HCEC 1CT (cell line): ENCODE measurements around the gene TMEM63B.
"Not testable (repeated sequence)": the region's sequence is repeated elsewhere in the genome, so short reads cannot be mapped to it uniquely, and the experiment has no call there.

Experiments used
- DNase-seq: peaks from one replicate; pipeline ENCODE4 v3.0.0-alpha.2; 2017

TMEM63B gene

DNA sequence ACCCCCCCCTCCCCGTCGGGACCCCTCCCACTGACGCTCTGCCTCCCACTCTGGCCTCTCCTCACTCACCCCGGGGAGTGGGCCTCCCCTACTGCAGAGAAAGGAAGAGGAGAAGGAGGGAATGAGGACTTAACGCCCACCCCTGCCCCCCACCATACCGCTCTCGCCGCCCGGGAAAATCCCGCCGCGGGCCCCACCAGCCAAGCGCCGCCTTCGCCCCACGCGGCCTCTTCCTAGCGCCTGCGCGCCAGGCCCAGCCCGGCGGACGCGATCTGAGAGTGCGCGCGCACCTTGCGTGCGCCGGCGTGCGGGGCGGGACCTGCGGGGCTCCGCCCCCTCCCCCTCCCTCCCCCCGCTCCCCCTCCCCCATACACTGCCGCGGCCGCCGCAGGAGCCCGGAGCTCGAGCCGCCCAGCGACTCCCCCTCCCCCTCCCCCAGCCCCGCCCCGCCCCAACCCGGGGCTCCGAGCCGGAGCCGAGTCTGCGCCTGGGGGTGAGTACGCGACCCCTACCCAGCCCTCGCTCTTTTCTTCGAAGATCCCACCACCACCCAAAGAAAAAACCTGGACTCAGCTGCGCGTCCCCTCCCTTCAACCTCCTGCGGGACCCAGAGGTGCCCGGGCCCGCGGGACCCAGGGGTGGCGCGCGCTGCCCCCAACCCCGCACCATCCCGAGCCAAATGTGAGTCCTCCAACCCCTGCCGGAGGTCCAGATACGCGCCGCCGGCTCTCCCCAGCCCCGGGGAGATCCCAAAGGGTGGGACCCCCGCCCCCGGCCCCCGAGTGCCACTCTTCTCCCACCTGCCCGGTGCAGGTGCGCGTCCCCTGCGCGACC is at the start of gene TMEM63B, which contains the start of gene MRPL14:
TMEM63B (plus strand) TSS at position 369 of the 834 bp plus-strand sequence. CDS start 7,031 bp downstream, outside the sequence.
MRPL14 (minus strand) TSS at position 267 of the 834 bp plus-strand sequence. CDS start 10,841 bp downstream, outside the sequence.
- peak; percentile 87 for DNase-seq

DNA sequence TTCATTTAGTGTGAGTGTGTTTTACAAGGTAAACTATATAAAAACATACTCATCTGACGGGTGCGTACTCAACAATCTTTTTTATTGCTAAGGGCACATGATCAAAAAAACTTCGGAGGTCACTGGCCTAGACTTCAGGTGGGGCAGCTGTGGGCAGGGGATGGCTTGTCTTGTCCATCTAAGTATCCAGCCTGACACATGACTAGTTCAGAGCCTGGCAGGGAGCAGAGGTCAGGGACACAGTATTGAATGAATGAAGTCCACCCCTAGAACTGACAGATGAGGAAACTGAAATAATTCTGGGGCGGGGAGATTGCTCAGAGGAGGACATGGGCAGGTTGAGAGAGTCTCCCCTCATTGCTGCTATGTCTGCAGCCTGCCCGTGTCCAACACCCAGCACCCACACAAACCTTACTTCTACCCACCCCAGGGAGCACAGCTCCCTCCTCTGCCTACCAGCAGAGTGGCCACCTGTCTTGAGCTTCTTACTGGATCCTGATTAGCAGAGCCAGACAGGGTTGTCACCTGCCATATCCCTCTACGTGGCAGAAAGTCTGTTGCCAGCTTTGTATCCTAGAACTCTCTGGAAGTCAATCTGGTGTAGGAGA is 49.0 kb upstream of the TMEM63B start:
- DNase-seq = no peak

DNA sequence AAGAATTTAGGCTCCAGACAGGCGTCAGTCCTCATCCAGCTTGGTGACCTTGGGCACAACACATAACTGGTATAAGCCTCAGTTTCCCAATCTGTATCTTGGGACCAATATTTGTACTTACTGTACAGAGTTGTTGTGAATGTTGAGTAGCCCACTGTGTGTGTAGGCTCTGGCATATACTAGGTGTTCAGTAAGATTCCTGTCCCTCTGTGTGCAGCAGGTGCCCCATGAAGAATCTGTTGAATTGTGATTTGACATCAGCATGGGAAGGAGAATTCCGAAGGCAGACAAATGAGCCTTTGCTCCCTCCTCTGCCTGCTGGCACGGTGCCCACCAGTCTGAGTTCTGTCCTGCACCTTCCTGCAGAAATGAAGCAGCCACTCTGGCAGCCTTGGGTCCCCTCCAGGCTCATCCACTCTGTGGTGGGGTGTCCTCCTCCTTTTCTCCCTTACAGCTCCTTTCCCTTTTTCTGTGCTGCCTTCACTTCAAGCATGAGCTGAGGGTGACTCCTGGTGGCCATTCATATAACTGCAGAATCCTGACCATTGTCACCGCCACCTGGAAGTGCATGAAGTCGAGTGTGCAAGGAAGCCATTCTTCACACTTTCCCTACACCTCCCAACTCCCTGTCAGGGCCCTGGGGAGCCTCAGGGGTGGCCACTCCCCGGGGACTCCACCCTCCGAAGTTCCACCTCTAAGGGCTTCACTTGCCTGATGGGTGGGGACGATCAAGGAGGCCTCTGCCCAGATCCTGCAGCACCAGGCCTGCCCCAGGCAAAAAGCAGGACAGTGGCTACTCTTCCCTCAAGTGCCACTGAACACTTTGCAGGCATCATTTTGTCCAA is 48.3 kb upstream of the TMEM63B start:
- peak; percentile 55 for DNase-seq

GRCh38 chr6:44079672-44080071 is 47.7 kb upstream of the TMEM63B start:
- DNase-seq = no peak

DNA sequence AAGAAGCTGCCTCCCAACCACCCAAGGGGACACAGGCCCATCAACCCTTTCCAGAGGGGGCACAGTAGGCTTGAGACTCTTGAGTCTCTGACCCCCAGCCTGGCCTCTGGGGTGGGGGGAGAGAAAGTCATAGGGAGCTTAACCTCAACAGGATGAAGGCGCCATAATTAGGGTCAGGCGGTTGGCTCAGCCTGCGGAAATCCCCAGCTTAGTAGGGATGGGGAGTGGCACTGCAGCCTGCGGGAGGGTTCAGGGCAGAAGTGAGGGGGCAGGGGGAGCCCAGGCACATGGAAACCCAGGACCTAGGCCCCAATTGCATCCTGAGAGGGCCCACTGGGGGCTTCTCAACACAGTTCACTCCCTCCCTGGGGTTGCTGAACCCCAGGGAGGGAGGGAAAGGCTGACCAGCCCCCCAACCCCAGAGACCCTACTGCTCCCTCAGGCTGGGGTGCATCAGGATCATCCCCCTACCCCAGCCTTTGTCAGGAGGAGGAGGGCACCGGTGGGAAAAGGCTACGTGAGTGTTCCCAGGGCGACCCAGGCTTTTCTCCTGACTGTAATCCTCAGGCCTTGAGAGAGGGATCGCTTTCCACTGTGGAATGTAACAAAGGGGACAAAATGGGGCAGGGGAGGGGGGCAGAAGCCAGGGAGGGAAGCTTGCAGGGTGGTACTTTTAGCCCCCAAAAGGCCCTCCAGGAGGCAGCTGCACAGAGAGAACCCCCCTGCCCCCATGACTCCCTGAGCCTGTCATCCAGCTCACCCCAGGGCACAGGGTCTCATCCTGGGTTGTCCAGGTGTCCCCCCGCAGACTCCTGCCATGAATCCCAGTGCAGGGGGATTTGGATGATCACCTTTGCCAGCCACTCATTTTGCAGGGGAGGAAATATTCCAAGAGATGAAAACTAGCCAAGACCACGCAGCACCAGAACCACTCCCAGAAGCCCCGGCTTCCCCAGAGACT is 46.5 kb upstream of the TMEM63B start:
- no peak for DNase-seq

DNA sequence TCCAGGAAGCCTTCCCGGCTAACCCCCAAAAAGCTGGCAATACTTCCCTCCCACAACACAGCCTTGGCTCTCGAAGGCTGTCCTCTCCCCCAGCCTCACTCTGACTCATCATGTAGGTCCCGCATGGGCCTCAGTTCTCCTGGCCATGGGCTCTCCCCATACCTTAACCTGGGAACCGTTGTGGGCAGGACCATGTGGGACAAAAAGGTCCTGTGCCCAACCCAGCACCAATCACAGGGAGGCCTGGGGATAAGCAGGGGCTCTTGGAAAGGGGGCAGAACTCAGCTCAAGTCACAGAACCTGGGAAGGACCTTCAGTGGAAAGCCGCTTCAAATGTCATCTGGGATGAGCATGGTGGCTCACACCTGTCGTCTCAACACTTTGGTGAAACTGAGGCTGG is 45.6 kb upstream of the TMEM63B start:
- DNase-seq = no peak

DNA sequence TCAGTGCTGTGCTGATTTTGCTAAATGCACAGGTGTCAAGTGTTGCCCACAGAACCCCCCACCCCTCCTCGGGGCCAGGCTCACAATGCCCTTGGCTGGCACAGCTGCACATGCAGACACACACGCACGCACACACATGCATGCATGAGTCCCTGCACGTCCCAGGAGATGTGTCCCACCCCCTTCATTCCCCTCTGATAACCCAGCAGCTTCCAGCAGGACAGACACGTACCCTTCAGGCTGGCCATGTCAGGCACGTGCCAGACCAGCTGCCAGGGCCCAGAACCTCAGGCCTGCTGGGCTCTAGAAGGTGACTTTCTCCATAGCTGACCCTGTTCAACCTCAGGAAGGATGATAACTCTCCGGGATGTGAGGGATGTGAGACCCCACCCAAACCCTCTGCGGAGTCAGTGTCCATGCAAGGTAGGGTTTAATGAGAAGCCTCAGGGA is 44.5 kb upstream of the TMEM63B start:
- DNase-seq = no peak

- no peak for DNase-seq
Observed at GRCh38 chr6:44084231-44085014, 42.9 kb upstream of the TMEM63B start.

DNA sequence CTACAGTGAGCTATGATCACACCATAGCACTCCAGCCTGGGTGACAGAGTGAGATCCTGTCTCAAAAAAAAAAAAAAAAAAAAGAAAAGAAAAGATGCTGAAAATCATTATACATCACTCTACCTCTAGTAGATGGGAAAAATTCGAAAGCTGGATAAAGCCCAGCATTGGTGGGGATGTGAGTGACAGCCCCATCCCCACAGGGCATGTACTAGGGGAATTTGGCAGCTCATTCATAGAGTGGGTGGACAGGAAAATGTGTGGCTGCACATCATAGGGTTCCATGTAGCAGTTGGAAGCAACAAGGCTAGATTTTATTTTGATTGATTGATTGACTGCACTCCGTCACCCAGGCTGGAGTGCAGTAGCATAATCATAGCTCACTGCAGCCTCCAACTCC is 42.1 kb upstream of the TMEM63B start:
- no peak for DNase-seq

GRCh38 chr6:44086931-44087574 is 40.3 kb upstream of the TMEM63B start:
- no peak for DNase-seq

- no peak for DNase-seq
Observed at GRCh38 chr6:44087623-44088022, 39.7 kb upstream of the TMEM63B start.

- DNase-seq = no peak
Observed at GRCh38 chr6:44088827-44089590, 38.3 kb upstream of the TMEM63B start.

DNA sequence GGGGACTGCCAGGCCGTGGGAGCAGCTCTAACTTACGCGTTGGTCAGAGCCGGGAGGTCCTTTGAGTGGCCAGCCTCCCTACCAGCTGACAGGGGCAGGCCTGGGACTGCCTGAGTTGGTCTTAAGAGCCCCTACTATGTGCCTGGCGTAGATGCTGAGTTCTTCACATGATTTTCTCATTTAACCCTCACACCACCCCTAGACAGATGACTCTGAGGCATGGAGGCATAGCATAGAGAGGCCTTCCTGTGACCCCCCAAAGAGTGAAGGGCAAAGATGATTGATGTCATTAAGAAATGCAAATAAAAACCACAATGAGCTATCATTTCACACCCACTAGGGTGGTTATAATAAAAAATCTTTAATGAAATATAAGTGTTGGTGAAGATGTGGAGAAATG is 36.9 kb upstream of the TMEM63B start:
- no peak for DNase-seq

GRCh38 chr6:44091356-44091755 is 36.0 kb upstream of the TMEM63B start:
- DNase-seq = not testable (repeated sequence)

DNA sequence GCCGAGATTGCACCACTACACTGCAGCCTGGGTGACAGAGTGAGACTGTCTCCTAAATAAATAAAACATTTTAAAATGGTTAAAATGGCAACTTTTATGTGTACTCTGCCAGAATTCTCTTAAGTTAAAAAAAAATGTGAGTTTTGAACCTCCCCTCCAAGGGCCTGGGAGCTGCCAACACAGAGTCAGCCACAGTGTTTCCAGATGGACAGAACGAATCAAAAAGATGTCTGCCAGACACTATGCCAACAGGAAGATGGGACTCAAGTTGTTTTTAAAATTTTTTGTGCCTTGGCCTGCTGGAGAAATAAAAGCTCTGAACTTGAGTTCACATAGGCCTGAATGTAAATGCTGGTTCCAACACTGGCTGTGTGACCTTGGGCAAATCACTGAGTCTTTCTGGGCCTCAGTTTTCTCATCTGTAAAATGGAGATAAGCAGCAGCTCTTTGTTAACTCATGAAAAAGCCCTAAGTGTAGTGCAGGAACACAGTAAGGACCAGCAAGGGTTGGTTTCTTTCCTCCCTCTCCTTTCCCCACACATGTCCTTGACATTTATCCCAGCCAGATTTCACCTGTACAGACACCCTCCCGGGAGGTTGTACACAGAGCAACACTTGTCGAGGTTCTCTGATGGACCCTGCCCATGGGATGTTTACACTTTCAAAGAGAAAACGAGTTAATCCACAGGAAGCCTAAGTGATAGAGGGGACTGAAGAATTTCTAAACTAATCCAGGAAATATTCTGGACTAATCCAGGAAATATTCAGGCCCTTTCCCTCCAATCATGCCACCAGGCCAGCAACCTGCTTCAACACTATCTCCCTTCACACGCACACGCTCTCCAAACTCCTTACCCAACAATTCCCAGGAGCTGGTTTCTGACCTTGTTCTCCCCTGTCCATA is 35.1 kb upstream of the TMEM63B start:
- no peak for DNase-seq

- DNase-seq = no peak
Observed at GRCh38 chr6:44093066-44093465, 34.3 kb upstream of the TMEM63B start.

GRCh38 chr6:44093750-44094402 is 33.5 kb upstream of the TMEM63B start:
- DNase-seq = no peak
